Fibroblast of mammary gland (primary cell): Measurements from ENCODE around the gene LARP1B.
A peak's percentile ranks its signal among the peaks of the same experiment; 100 is the strongest.
"Not testable (repeated sequence)": the region's sequence is repeated elsewhere in the genome, so short reads cannot be mapped to it uniquely, and the experiment has no call there.

ENCODE experiments used
- DNase-seq: peaks from one replicate; pipeline ENCODE4 v3.0.0-alpha.2; 2010; ENCODE audit warnings: low read depth
- H3K4me3 ChIP-seq: 2 replicates; pipeline ENCODE4 v1.5.1; 2011; ENCODE audit warnings: low read depth, mild to moderate bottlenecking, low read length, moderate library complexity; ENCODE audit not compliant: control insufficient read depth
- CTCF ChIP-seq: conservative IDR thresholded peaks from 2 replicates; pipeline ENCODE4 v1.5.1; 2011; ENCODE audit warnings: low read depth, low read length, inconsistent platforms; ENCODE audit not compliant: control insufficient read depth, insufficient read depth

Gene LARP1B

DNA sequence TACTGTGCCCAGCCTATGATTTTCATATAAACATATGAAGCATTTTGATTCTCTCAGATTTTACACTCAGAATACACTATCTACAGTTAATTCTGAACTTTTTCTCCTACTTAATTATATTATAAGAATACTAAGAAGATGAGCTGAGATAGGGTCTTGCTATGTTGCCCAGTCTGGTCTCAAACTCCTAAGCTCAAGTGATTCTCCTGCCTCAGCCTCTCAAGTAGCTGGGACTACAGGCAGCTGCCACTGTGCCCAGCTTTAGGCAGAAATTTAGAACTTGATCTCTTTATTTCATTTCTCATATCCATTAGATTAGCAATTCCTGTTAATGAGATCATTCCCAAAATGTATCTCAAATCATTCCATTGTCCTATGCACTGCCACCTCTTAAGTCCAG is 4.7 kb upstream of the LARP1B start:
- no peak for DNase-seq
- H3K4me3 ChIP-seq = no peak overlapping the region
- no peak for TF ChIP-seq CTCF

DNA sequence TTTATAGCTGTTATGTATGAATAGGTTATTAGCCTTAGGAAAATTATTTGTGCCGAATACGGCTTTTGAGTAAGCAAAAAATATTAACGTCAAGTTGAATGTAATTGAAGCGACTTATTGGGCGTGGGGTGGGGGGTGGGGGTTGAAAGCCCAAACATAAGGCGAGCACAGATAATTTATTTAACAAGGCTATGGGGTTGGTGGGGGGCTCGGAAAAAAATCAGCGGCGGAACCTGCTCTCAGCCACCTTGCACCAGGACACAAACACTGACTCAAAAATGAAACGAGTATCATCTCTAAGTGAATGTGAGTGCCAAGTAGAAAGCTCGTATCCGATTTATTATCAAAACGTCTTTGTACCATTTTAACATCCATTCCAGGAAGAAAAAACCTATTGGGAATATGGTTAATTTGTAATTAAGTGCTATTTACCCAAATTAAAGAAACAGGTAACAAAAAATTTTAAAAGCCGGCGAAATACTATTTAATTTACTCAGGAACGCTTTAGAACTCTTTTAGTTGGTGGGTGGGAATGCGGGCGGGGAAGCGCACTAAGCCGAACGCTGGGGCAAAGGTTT is 902 bp upstream of the LARP1B start:
- TF ChIP-seq CTCF = no peak
- peak overlapping the region; percentile 79 for H3K4me3 ChIP-seq
- DNase-seq = peak; percentile 36

DNA sequence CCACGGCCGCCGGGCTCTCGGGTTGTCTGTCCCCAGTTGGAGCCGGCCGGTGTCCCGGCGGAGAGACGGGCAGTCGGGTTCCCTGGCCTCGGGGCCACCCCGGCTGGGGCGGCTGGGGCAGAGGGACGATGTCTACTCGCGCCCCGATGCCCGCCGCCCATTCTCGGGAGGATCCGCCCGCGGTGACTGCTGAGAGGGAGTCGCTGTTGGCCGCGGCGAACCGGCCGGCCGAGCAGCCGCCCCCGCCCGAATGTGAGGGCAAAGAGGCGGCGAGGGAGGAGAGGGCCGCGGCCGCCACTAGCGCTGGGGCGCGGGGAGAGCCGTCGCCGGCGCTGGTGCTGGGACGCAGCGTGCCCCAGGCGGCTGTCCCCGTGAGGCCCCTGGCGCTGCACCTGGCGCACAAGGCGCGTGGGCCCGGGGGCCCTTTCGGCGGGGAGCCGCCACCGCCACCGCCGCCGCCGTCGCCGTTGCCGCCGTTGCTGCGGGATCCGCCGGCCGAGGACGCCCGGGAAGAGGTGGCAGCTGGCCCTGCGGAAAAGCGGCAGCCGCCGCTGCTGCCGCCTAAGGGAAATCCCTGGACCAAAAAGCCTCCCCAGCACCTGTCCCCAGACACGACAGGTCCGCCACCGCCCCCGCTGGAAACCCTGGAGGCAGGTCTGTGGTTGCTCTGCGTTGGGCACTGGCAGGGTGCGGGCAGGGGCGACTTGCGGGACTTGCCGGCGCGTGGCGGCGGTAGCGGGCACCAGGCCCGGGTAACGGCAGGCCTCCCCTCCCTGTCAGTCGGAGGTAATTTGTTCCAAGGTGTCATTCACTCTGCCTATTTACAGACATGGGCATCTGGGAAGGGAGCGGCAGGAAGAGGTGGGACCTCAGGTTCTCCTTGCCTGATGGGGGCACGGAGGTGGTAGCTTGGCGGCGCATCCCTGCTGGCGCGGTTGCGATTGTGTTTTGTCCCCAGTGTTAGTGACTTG is 739 bp downstream of the LARP1B start:
- TF ChIP-seq CTCF = no peak
- DNase-seq = peak; percentile 20
- peak overlapping the region; percentile 79 for H3K4me3 ChIP-seq

DNA sequence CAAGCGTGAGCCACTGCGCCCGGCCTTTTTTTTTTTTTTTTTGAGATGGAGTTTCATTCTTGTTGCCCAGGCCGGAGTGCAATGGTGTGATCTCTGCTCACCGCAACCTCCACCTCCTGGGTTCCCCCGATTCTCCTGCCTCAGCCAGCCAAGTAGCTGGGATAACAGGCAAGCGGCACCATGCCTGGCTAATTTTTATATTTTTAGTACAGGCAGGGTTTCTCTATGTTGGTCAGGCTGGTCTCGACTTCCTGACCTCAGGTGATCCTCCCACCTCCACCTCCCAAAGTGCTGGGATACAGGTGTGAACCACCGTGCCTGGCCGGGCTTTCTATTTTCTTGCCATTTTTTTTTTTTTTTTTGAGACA is 5.3 kb downstream of the LARP1B start:
- DNase-seq, H3K4me3 ChIP-seq: not testable (repeated sequence)

DNA sequence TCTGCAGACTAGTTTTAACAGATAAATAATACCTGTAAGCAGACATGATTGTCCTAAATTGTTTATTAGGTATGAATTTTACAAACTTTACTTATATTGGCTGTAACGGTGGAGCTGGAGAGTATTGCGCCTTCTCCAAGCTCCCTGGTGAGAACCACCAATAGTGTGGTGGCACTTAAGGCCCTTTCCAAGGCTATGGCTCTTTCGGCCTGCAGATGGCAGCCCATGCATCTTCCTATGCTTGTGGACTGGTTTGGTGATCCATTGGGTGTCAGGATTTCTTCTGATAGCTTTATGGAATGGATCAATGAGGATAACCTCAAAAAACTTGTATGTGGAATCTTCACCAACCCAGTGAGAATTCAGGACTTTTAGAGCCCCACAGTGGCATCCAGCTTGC is 7.8 kb downstream of the LARP1B start:
- H3K4me3 ChIP-seq = no peak overlapping the region
- TF ChIP-seq CTCF = peak; percentile 40
- DNase-seq = peak; percentile 43

DNA sequence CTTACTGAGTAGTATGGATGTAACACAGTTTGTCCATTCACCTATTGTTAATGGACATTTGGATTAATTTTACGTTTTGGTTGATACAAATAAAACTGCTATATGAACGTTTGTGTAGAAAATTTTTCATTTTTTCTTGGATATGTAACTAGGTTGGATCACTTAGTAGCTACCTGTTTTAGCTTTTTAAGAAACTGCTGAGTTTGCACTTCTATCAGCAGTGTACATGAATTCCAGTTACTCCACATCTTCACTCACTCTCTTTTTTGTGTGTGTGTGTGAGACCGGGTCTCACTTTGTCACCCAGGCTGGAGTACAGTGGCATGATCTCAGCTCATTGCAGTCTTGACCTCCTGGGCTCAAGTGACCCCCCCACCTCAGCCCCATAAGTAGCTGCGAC is 15.4 kb downstream of the LARP1B start:
- no peak for DNase-seq
- TF ChIP-seq CTCF = no peak
- H3K4me3 ChIP-seq = no peak overlapping the region

GRCh38 chr4:128095293-128095692 is 34.2 kb downstream of the LARP1B start:
- not testable (repeated sequence) for H3K4me3 ChIP-seq, DNase-seq
